H9 (cell line): ENCODE data around the gene PPP4R3B. TPM values are rescaled to one million over a fixed set of nuclear protein-coding genes. Genes with fewer than 3 reads are reported as not detected.
A peak's percentile ranks its signal among the peaks of the same experiment; 100 is the strongest.
"Not testable (repeated sequence)": the region's sequence is repeated elsewhere in the genome, so short reads cannot be mapped to it uniquely, and the experiment has no call there.

ENCODE experiments used
- DNase-seq: peaks from one replicate; pipeline ENCODE4 v3.0.0-alpha.2; 2017
- H2AFZ ChIP-seq: one replicate; pipeline ENCODE4 v1.6.1; 2013; ENCODE audit warnings: mild to moderate bottlenecking, low read length, control low read depth, moderate library complexity
- H2AK5ac ChIP-seq: 2 replicates; pipeline ENCODE4 v1.6.1; 2013; ENCODE audit warnings: low read length, control low read depth, mixed read lengths; ENCODE audit not compliant: insufficient read length
- H2BK120ac ChIP-seq: one replicate; pipeline ENCODE4 v1.6.1; 2013; ENCODE audit warnings: low read depth, mild to moderate bottlenecking, low read length, control low read depth, inconsistent platforms; ENCODE audit not compliant: poor library complexity, severe bottlenecking
- H2BK12ac ChIP-seq: 2 replicates; pipeline ENCODE4 v1.6.1; 2013; ENCODE audit warnings: low read length, control low read depth, mixed read lengths, low read depth; ENCODE audit not compliant: insufficient read length
- H2BK15ac ChIP-seq: 2 replicates; pipeline ENCODE4 v1.6.1; 2013; ENCODE audit warnings: low read depth, low read length, control low read depth
- H2BK20ac ChIP-seq: one replicate; pipeline ENCODE4 v1.6.1; 2013; ENCODE audit warnings: low read depth, mild to moderate bottlenecking, low read length, control low read depth, inconsistent platforms; ENCODE audit not compliant: poor library complexity, severe bottlenecking
- H2BK5ac ChIP-seq: 2 replicates; pipeline ENCODE4 v1.6.1; 2013; ENCODE audit warnings: low read length, control low read depth, mixed read lengths; ENCODE audit not compliant: insufficient read length
- H3K14ac ChIP-seq: 2 replicates; pipeline ENCODE4 v1.6.1; 2013; ENCODE audit warnings: low read length, control low read depth; ENCODE audit not compliant: insufficient read depth
- H3K18ac ChIP-seq: 2 replicates; pipeline ENCODE4 v1.6.1; 2013; ENCODE audit warnings: low read depth, mild to moderate bottlenecking, mixed read lengths, low read length, control low read depth; ENCODE audit not compliant: insufficient read length
- H3K23ac ChIP-seq: 2 replicates; pipeline ENCODE4 v1.6.1; 2013; ENCODE audit warnings: low read length, control low read depth, mixed read lengths, low read depth; ENCODE audit not compliant: insufficient read length
- H3K23me2 ChIP-seq: 2 replicates; pipeline ENCODE4 v1.6.1; 2013; ENCODE audit warnings: low read depth, mild to moderate bottlenecking, mixed read lengths, low read length, control low read depth; ENCODE audit not compliant: insufficient read length, poor library complexity, severe bottlenecking
- H3K27ac ChIP-seq: 2 replicates; pipeline ENCODE4 v1.5.1; 2013; ENCODE audit warnings: low read length, control low read depth, mixed read lengths, low read depth; ENCODE audit not compliant: insufficient read length
- H3K27me3 ChIP-seq: 2 replicates; pipeline ENCODE4 v1.6.1; 2013; ENCODE audit warnings: low read length, control low read depth, inconsistent platforms; ENCODE audit not compliant: insufficient read depth
- H3K4ac ChIP-seq: 2 replicates; pipeline ENCODE4 v1.6.1; 2013; ENCODE audit warnings: low read depth, mild to moderate bottlenecking, control low read depth, inconsistent platforms, low read length, moderate library complexity
- H3K4me1 ChIP-seq: 2 replicates; pipeline ENCODE4 v1.6.1; 2013; ENCODE audit warnings: low read length, control low read depth, inconsistent platforms; ENCODE audit not compliant: insufficient read depth
- H3K4me2 ChIP-seq: 2 replicates; pipeline ENCODE4 v1.6.1; 2013; ENCODE audit warnings: low read length, control low read depth, mixed read lengths; ENCODE audit not compliant: insufficient read length, insufficient read depth
- H3K56ac ChIP-seq: 2 replicates; pipeline ENCODE4 v1.6.1; 2013; ENCODE audit warnings: low read depth, mild to moderate bottlenecking, mixed read lengths, low read length, control low read depth; ENCODE audit not compliant: insufficient read length
- H3K79me1 ChIP-seq: 2 replicates; pipeline ENCODE4 v1.6.1; 2013; ENCODE audit warnings: low read depth, mild to moderate bottlenecking, moderate library complexity, low read length, control low read depth, inconsistent platforms; ENCODE audit not compliant: insufficient read depth, poor library complexity, severe bottlenecking
- H3K79me2 ChIP-seq: 2 replicates; pipeline ENCODE4 v1.6.1; 2013; ENCODE audit warnings: low read length, control low read depth, inconsistent platforms; ENCODE audit not compliant: insufficient read depth
- H3K9ac ChIP-seq: 2 replicates; pipeline ENCODE4 v1.6.1; 2013; ENCODE audit warnings: low read length, control low read depth, mixed read lengths; ENCODE audit not compliant: insufficient read length; ENCODE audit errors: extremely low read depth
- H3K9me3 ChIP-seq: one replicate; pipeline ENCODE4 v1.6.1; 2013; ENCODE audit warnings: low read depth, low read length, inconsistent platforms; ENCODE audit not compliant: control insufficient read depth
- H3T11ph ChIP-seq: one replicate; pipeline ENCODE4 v1.6.1; 2013; ENCODE audit warnings: mild to moderate bottlenecking, low read length, control low read depth, inconsistent platforms
- H4K20me1 ChIP-seq: one replicate; pipeline ENCODE4 v1.6.1; 2013; ENCODE audit not compliant: control insufficient read depth, insufficient read length, insufficient read depth
- H4K5ac ChIP-seq: 2 replicates; pipeline ENCODE4 v1.6.1; 2013; ENCODE audit warnings: low read depth, mild to moderate bottlenecking, mixed read lengths, low read length, control low read depth; ENCODE audit not compliant: insufficient read length
- H4K8ac ChIP-seq: replicated peaks from 2 replicates; pipeline ENCODE4 v1.6.1; 2013; ENCODE audit warnings: low read length, control low read depth, mixed read lengths, low read depth; ENCODE audit not compliant: insufficient read length
- H4K91ac ChIP-seq: 2 replicates; pipeline ENCODE4 v1.6.1; 2013; ENCODE audit warnings: low read depth, mild to moderate bottlenecking, moderate library complexity, mixed read lengths, low read length, control low read depth; ENCODE audit not compliant: insufficient read length
- H3K27ac Mint-ChIP-seq, 3 experiments: 2 replicates in 2 of 3; 3 replicates in 1 of 3; pipeline ENCODE4 v1.8.0; 2020 to 2021; ENCODE audit warnings: mixed read lengths in 3 of 3, mild to moderate bottlenecking in 1 of 3, moderate library complexity in 1 of 3
- H3K27me3 Mint-ChIP-seq: 2 replicates; pipeline ENCODE4 v1.8.0; 2021; ENCODE audit warnings: low read depth, mild to moderate bottlenecking, moderate library complexity, mixed read lengths
- H3K36me3 Mint-ChIP-seq, 3 experiments: 2 replicates in 2 of 3; 3 replicates in 1 of 3; pipeline ENCODE4 v1.8.0; 2020 to 2021; ENCODE audit warnings: low read depth in 3 of 3, mixed read lengths in 3 of 3; ENCODE audit not compliant: insufficient read depth in 1 of 3
- H3K4me1 Mint-ChIP-seq, 2 experiments: 2 replicates each; pipeline ENCODE4 v1.8.0; 2020; ENCODE audit warnings: mixed read lengths in 2 of 2
- H3K4me3 Mint-ChIP-seq, 2 experiments: 2 replicates in 1 of 2; 3 replicates in 1 of 2; pipeline ENCODE4 v1.8.0; 2020 to 2021; ENCODE audit warnings: mild to moderate bottlenecking in 2 of 2, mixed read lengths in 2 of 2, moderate library complexity in 1 of 2
- H3K9me3 Mint-ChIP-seq, 2 experiments: 2 replicates in 1 of 2; 3 replicates in 1 of 2; pipeline ENCODE4 v1.8.0; 2020; ENCODE audit warnings: mild to moderate bottlenecking in 2 of 2, mixed read lengths in 2 of 2, moderate library complexity in 1 of 2
- CTCF ChIP-seq: fragments of 200-600 bp; sonication (generic); conservative IDR thresholded peaks from 3 replicates; pipeline ENCODE4 v1.8.0; 2021; ENCODE audit warnings: antibody characterized with exemption, mild to moderate bottlenecking
- WGBS: extraction: QIAGEN DNeasy Blood & Tissue Kit; methylation state at CpG from one replicate; pipeline ENCODE4 v1.1.7; 2013; ENCODE audit warnings: missing lambda C conversion rate, low lambda C conversion rate, mixed read lengths; ENCODE audit not compliant: insufficient read length; ENCODE audit errors: extremely low coverage; 5-methylcytosine and 5-hydroxymethylcytosine counted together
- total RNA-seq: library from RNA; stranded (reverse); gene quantifications from 2 replicates; pipeline ENCODE4 v1.2.1, GENCODE V29; 2021

PPP4R3B gene
- total RNA-seq, 1 experiment from 2014 or later, result 37.6 TPM

- H3K9ac ChIP-seq, result no peak overlapping the region
- H2BK120ac ChIP-seq, result no peak overlapping the region
- no peak overlapping the region for H4K91ac ChIP-seq
- DNase-seq, result no peak
- H3K4me1 ChIP-seq, result no peaks in the 10 kb centered on the region
- no peak overlapping the region for H2BK12ac ChIP-seq
- Mint-ChIP-seq H3K27ac (no peak overlapping the region), H3K4me3 (no peak overlapping the region), H3K27me3 (no peaks in the 10 kb centered on the region), H3K4me1 (no peaks in the 10 kb centered on the region), H3K36me3 (peaks cover 6 to 20% (median 18%) of the 10 kb centered on the region in 3 experiments; a peak in 6 of 7 replicates), H3K9me3 (no peaks in the 10 kb centered on the region)
- no peak overlapping the region for H3T11ph ChIP-seq
- H2AK5ac ChIP-seq, result no peak overlapping the region
- H3K9me3 ChIP-seq, result no peaks in the 10 kb centered on the region
- no peaks in the 10 kb centered on the region for H4K20me1 ChIP-seq
- H3K27me3 ChIP-seq, result no peaks in the 10 kb centered on the region
- no peaks in the 10 kb centered on the region for H3K79me1 ChIP-seq
- H3K14ac ChIP-seq, result no peak overlapping the region
- no peaks in the 10 kb centered on the region for H3K79me2 ChIP-seq
- H3K27ac ChIP-seq, result no peak overlapping the region
- TF ChIP-seq CTCF, result no peak
- H3K4me2 ChIP-seq, result no peak overlapping the region
- H3K18ac ChIP-seq, result no peak overlapping the region
- H3K56ac ChIP-seq, result no peak overlapping the region
- no peak overlapping the region for H3K4ac ChIP-seq
- no peaks in the 10 kb centered on the region for H3K23me2 ChIP-seq
- H4K5ac ChIP-seq, result no peak overlapping the region
- no peak overlapping the region for H4K8ac ChIP-seq
- no peak overlapping the region for H3K23ac ChIP-seq
- no peak overlapping the region for H2AFZ ChIP-seq
- no peak overlapping the region for H2BK15ac ChIP-seq
- no CpG with 5 or more reads among the region's 4 CpGs for WGBS
- H2BK20ac ChIP-seq, result no peak overlapping the region
- H2BK5ac ChIP-seq, result no peak overlapping the region
Measured at GRCh38 chr2:55550368-55551102, 66.9 kb downstream of the PPP4R3B start.

- H2BK120ac ChIP-seq, H3K23me2 ChIP-seq, H4K20me1 ChIP-seq, H3K9ac ChIP-seq, H3K4ac ChIP-seq, H3K4me1 Mint-ChIP-seq, H3K23ac ChIP-seq, H3K9me3 ChIP-seq, H3K4me3 Mint-ChIP-seq, H3K27ac ChIP-seq, H2BK15ac ChIP-seq, H3T11ph ChIP-seq, H4K91ac ChIP-seq, H2BK5ac ChIP-seq, H3K4me2 ChIP-seq, H2BK12ac ChIP-seq, H3K14ac ChIP-seq, H4K8ac ChIP-seq, H3K56ac ChIP-seq, H3K79me1 ChIP-seq, H2AFZ ChIP-seq, H3K9me3 Mint-ChIP-seq, H4K5ac ChIP-seq, DNase-seq, H2AK5ac ChIP-seq, H3K4me1 ChIP-seq, H2BK20ac ChIP-seq, H3K18ac ChIP-seq, H3K79me2 ChIP-seq, H3K36me3 Mint-ChIP-seq, H3K27me3 ChIP-seq, H3K27me3 Mint-ChIP-seq: not testable (repeated sequence)
- no CpG with 5 or more reads among the region's 8 CpGs for WGBS
- peak overlapping the region in 1 of 3 experiments; percentile 67; a peak in 1 of 7 replicates for H3K27ac Mint-ChIP-seq
Measured at GRCh38 chr2:55547679-55548078, 69.7 kb downstream of the PPP4R3B start.
